Liver (tissue), 9 donors: ENCODE data around the gene PIP5KL1. TPM values are rescaled to one million over a fixed set of nuclear protein-coding genes. Genes with fewer than 3 reads are reported as not detected.

Experiments used
- DNase-seq: peaks from one replicate; pipeline ENCODE4 v3.0.0-alpha.2; 2017; ENCODE audit warnings: low spot score
- H3K27ac ChIP-seq, 2 donors: one replicate each; pipeline ENCODE4 v1.7.0; 2013; ENCODE audit warnings: inconsistent platforms in 2 of 2, low read length in 2 of 2, control low read depth in 1 of 2, low read depth in 1 of 2, mild to moderate bottlenecking in 1 of 2
- H3K27me3 ChIP-seq, 4 donors: one replicate each; pipeline versions ENCODE4 v1.6.1 to v1.7.0; 2013; ENCODE audit warnings: low read length in 3 of 4, inconsistent platforms in 1 of 4, mild to moderate bottlenecking in 1 of 4, moderate library complexity in 1 of 4; ENCODE audit not compliant: control insufficient read depth in 4 of 4, insufficient read depth in 4 of 4
- H3K36me3 ChIP-seq, 4 donors: one replicate each; pipeline versions ENCODE4 v1.6.1 to v1.7.0; 2013; ENCODE audit warnings: low read length in 3 of 4, mild to moderate bottlenecking in 3 of 4, low read depth in 1 of 4, moderate library complexity in 1 of 4; ENCODE audit not compliant: control insufficient read depth in 4 of 4, insufficient read depth in 3 of 4
- H3K4me1 ChIP-seq, 4 donors: one replicate each; pipeline versions ENCODE4 v1.6.1 to v1.7.0; 2013; ENCODE audit warnings: low read length in 3 of 4, mild to moderate bottlenecking in 3 of 4, moderate library complexity in 1 of 4; ENCODE audit not compliant: control insufficient read depth in 4 of 4, insufficient read depth in 4 of 4
- H3K4me3 ChIP-seq, 3 donors: one replicate each; pipeline versions ENCODE4 v1.6.1 to v1.7.0; 2013; ENCODE audit warnings: low read length in 3 of 3, control low read depth in 1 of 3, low read depth in 1 of 3, mild to moderate bottlenecking in 1 of 3
- H3K9ac ChIP-seq, 2 donors: one replicate each; pipeline ENCODE4 v1.7.0; 2013; ENCODE audit warnings: low read length in 2 of 2, mild to moderate bottlenecking in 2 of 2, moderate library complexity in 2 of 2, control low read depth in 1 of 2, low read depth in 1 of 2
- H3K9me3 ChIP-seq, 4 donors: one replicate each; pipeline versions ENCODE4 v1.6.1 to v1.7.0; 2013; ENCODE audit warnings: low read length in 3 of 4; ENCODE audit not compliant: control insufficient read depth in 4 of 4
- EGR1 ChIP-seq, 2 donors: IDR thresholded peaks; 2 replicates each; pipeline ENCODE4 v1.6.1; 2016 to 2018; ENCODE audit warnings: antibody characterized with exemption in 2 of 2, low read depth in 2 of 2
- FOXA1 ChIP-seq: IDR thresholded peaks from 2 replicates; pipeline ENCODE4 v1.6.1; 2016; ENCODE audit warnings: antibody characterized with exemption
- FOXA2 ChIP-seq: IDR thresholded peaks from 2 replicates; pipeline ENCODE4 v1.6.1; 2016; ENCODE audit warnings: antibody characterized with exemption
- GABPA ChIP-seq, 2 donors: IDR thresholded peaks in 1 of 2; conservative IDR thresholded peaks in 1 of 2; 2 replicates each; pipeline ENCODE4 v1.6.1; 2016; ENCODE audit warnings: antibody characterized with exemption in 2 of 2, mild to moderate bottlenecking in 1 of 2, moderate library complexity in 1 of 2
- HNF4A ChIP-seq, 2 donors: conservative IDR thresholded peaks; 2 replicates each; pipeline ENCODE4 v1.6.1; 2016; ENCODE audit warnings: antibody characterized with exemption in 2 of 2, mild to moderate bottlenecking in 2 of 2
- JUND ChIP-seq, 2 donors: IDR thresholded peaks; 2 replicates each; pipeline ENCODE4 v1.6.1; 2016; ENCODE audit warnings: antibody characterized with exemption in 2 of 2
- MAX ChIP-seq: IDR thresholded peaks from 2 replicates; pipeline ENCODE4 v1.6.1; 2016; ENCODE audit warnings: antibody characterized with exemption
- NR2F2 ChIP-seq: IDR thresholded peaks from 2 replicates; pipeline ENCODE4 v1.6.1; 2016; ENCODE audit warnings: antibody characterized with exemption
- RAD21 ChIP-seq, 2 donors: IDR thresholded peaks; 2 replicates each; pipeline ENCODE4 v1.6.1; 2016; ENCODE audit warnings: antibody characterized with exemption in 2 of 2, mild to moderate bottlenecking in 2 of 2
- REST ChIP-seq: IDR thresholded peaks from 2 replicates; pipeline ENCODE4 v1.6.1; 2016; ENCODE audit warnings: antibody characterized with exemption, mild to moderate bottlenecking
- RXRA ChIP-seq, 2 donors: IDR thresholded peaks; 2 replicates each; pipeline ENCODE4 v1.6.1; 2017 to 2018; ENCODE audit warnings: antibody characterized with exemption in 2 of 2, mild to moderate bottlenecking in 1 of 2
- SP1 ChIP-seq: IDR thresholded peaks from 2 replicates; pipeline ENCODE4 v1.6.1; 2018; ENCODE audit warnings: antibody characterized with exemption, mild to moderate bottlenecking
- YY1 ChIP-seq: IDR thresholded peaks from 2 replicates; pipeline ENCODE4 v1.6.1; 2016; ENCODE audit warnings: antibody characterized with exemption, mild to moderate bottlenecking
- WGBS: extraction: QIAGEN DNeasy Blood & Tissue Kit; methylation state at CpG from one replicate; pipeline ENCODE4 v1.1.7; 2013; 5-methylcytosine and 5-hydroxymethylcytosine counted together
- polyA plus RNA-seq, 2 donors: library from polyadenylated mRNA; stranded (reverse) in 1 of 2; unstranded in 1 of 2; fragments of 200-250 nt in 1 of 2; fragments of >200 nt in 1 of 2; fragmentation: Nextera tagmentation in 1 of 2; extraction: Ambion mirVana in 1 of 2; gene quantifications; one replicate each; pipeline versions ENCODE4 v1.2.1 to v1.2.3, GENCODE V29; 2013 to 2015
- total RNA-seq, 2 donors: library from RNA; depleted of rRNA; stranded (reverse); fragments of >200 nt; gene quantifications; one replicate each; pipeline ENCODE4 v1.2.3, GENCODE V29; 2014
- donor health status: healthy.
- donor health status: healthy.
- donor health status: healthy.
- donor health status: healthy.
- donor health status: healthy.

Gene PIP5KL1
- total and polyA plus RNA-seq, 4 donors = 0.06 to 1.5 (median 0.49) TPM

GRCh38 chr9:127931092-127931881 is 710 bp upstream of the PIP5KL1 start (continued):
- TF ChIP-seq MAX = no peak
- no peak for TF ChIP-seq REST
- no peak for TF ChIP-seq RXRA (IDR thresholded peaks at IDR 0.05)

GRCh38 chr9:127929625-127929979 is 975 bp downstream of the PIP5KL1 start:
- H3K27ac ChIP-seq = no peak overlapping the region
- WGBS = 66% methylated on average over 10 of the region's 10 CpGs
- no peak for TF ChIP-seq SP1
- no peak for TF ChIP-seq FOXA2
- TF ChIP-seq YY1 = no peak
- no peak for TF ChIP-seq REST
- no peak for TF ChIP-seq JUND (IDR thresholded peaks at IDR 0.05)
- no peak for TF ChIP-seq RAD21 (IDR thresholded peaks at IDR 0.05)
- TF ChIP-seq FOXA1 = no peak
- no peak for TF ChIP-seq EGR1 (IDR thresholded peaks at IDR 0.05; ENCODE audit: low read depth in 2 of 2)
- TF ChIP-seq HNF4A (conservative IDR thresholded peaks at IDR 0.05) = no peak
- TF ChIP-seq NR2F2 = no peak
- no peak for TF ChIP-seq GABPA (IDR thresholded peaks at IDR 0.05 in 1 of 2, conservative IDR thresholded peaks at IDR 0.05 in 1 of 2)
- H3K4me1 ChIP-seq = peaks cover 0 to 17% (median 6%) of the 10 kb centered on the region in 4 donors
- no peaks in the 10 kb centered on the region for H3K9me3 ChIP-seq
- H3K9ac ChIP-seq = no peak overlapping the region
- no peaks in the 10 kb centered on the region for H3K36me3 ChIP-seq
- H3K27me3 ChIP-seq = peaks cover 0 to 7% (median 0%) of the 10 kb centered on the region in 4 donors
- no peak overlapping the region for H3K4me3 ChIP-seq
- no peak for DNase-seq
